KMS-11 (cell line): ENCODE measurements around the gene METTL1.

Experiments used
- H2AFZ ChIP-seq: fragments of 200-600 bp; sonication (generic); 2 replicates; pipeline ENCODE4 v1.6.1; 2016; ENCODE audit warnings: antibody characterized with exemption, mixed run types, low read depth
- H3K27ac ChIP-seq: fragments of 200-600 bp; sonication (generic); 2 replicates; pipeline ENCODE4 v1.6.1; 2016; ENCODE audit warnings: mild to moderate bottlenecking, mixed run types
- H3K27me3 ChIP-seq: fragments of 200-600 bp; sonication (generic); 2 replicates; pipeline ENCODE4 v1.6.1; 2017; ENCODE audit warnings: mild to moderate bottlenecking, low read depth, mixed run types, moderate library complexity; ENCODE audit not compliant: insufficient read depth
- H3K36me3 ChIP-seq: fragments of 200-600 bp; sonication (generic); 2 replicates; pipeline ENCODE4 v1.6.1; 2017; ENCODE audit warnings: mild to moderate bottlenecking, mixed run types; ENCODE audit not compliant: insufficient read depth
- H3K4me1 ChIP-seq: fragments of 200-600 bp; sonication (generic); 2 replicates; pipeline ENCODE4 v1.6.1; 2016; ENCODE audit warnings: mild to moderate bottlenecking, low read depth, mixed run types; ENCODE audit not compliant: poor library complexity, severe bottlenecking
- H3K4me2 ChIP-seq: fragments of 200-600 bp; sonication (generic); 2 replicates; pipeline ENCODE4 v1.7.0; 2016; ENCODE audit warnings: mild to moderate bottlenecking, mixed run types
- H3K4me3 ChIP-seq: fragments of 200-600 bp; sonication (generic); IDR thresholded peaks from 2 replicates; pipeline ENCODE4 v1.6.1; 2017; ENCODE audit warnings: low read depth, low read length, mixed read lengths; ENCODE audit not compliant: insufficient read depth
- H3K79me2 ChIP-seq: fragments of 200-600 bp; sonication (generic); 2 replicates; pipeline ENCODE4 v1.6.1; 2016; ENCODE audit warnings: low read depth, mixed run types; ENCODE audit not compliant: insufficient read depth
- H3K9ac ChIP-seq: fragments of 200-600 bp; sonication (generic); 2 replicates; pipeline ENCODE4 v1.6.1; 2016; ENCODE audit warnings: mild to moderate bottlenecking, mixed run types
- H4K20me1 ChIP-seq: fragments of 200-600 bp; sonication (generic); 2 replicates; pipeline ENCODE4 v1.6.1; 2016; ENCODE audit warnings: mild to moderate bottlenecking, mixed run types; ENCODE audit not compliant: insufficient read depth
- CTCF ChIP-seq: fragments of 200-600 bp; sonication (generic); conservative IDR thresholded peaks from 2 replicates; pipeline ENCODE4 v1.6.1; 2017; ENCODE audit warnings: low read depth, mild to moderate bottlenecking, antibody characterized with exemption, low read length, moderate library complexity, mixed read lengths

The METTL1 gene

GRCh38 chr12:57813111-57813970 is 41.4 kb upstream of the METTL1 start:
- no peaks in the 10 kb centered on the region for H3K36me3 ChIP-seq
- H3K9ac ChIP-seq, result no peak overlapping the region
- H2AFZ ChIP-seq, result no peak overlapping the region

GRCh38 chr12:57811028-57811755 is 39.3 kb upstream of the METTL1 start:
- H3K9ac ChIP-seq, result no peak overlapping the region
- H3K36me3 ChIP-seq, result no peaks in the 10 kb centered on the region
- H3K79me2 ChIP-seq, result no peaks in the 10 kb centered on the region
- H2AFZ ChIP-seq, result no peak overlapping the region
- no peaks in the 10 kb centered on the region for H4K20me1 ChIP-seq
- no peak overlapping the region for H3K4me2 ChIP-seq
- TF ChIP-seq CTCF, result no peak
- no peaks in the 10 kb centered on the region for H3K27me3 ChIP-seq
- no peak overlapping the region for H3K27ac ChIP-seq
- H3K4me3 ChIP-seq, result no peak overlapping the region
- no peaks in the 10 kb centered on the region for H3K4me1 ChIP-seq

More at GRCh38 chr12:57813111-57813970, 41.4 kb upstream of the METTL1 start:
- no peaks in the 10 kb centered on the region for H3K27me3 ChIP-seq
- H4K20me1 ChIP-seq, result no peaks in the 10 kb centered on the region
- H3K27ac ChIP-seq, result no peak overlapping the region
- no peak overlapping the region for H3K4me2 ChIP-seq
- H3K79me2 ChIP-seq, result no peaks in the 10 kb centered on the region
- no peaks in the 10 kb centered on the region for H3K4me1 ChIP-seq
- TF ChIP-seq CTCF, result no peak
- H3K4me3 ChIP-seq, result no peak overlapping the region

DNA sequence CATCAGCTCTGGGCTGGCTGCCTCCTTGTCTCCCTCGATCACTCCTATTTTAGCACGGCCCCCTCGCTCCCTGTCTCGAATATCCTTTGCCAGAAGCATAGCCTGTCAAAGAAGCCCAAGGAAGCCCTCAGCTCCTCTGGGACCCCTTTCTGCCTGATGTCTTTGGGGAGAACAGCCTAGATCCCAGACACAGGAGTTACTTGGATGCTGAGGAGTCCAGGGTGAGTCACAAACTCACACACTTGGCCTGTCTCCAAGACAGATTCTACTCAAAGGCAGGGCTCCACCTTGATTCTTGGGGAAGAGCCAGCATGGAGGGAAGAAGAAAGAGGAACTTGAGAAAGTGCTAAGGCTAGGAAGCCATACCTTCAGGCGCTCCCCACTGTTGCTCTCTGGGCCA is 38.5 kb upstream of the METTL1 start:
- Histone ChIP-seq H3K36me3 (no peaks in the 10 kb centered on the region), H3K4me1 (no peaks in the 10 kb centered on the region), H3K79me2 (no peaks in the 10 kb centered on the region), H3K27ac (no peak overlapping the region), H3K4me3 (no peak overlapping the region), H3K27me3 (no peaks in the 10 kb centered on the region), H4K20me1 (no peaks in the 10 kb centered on the region), H2AFZ (no peak overlapping the region), H3K9ac (no peak overlapping the region), H3K4me2 (no peak overlapping the region)
- no peak for TF ChIP-seq CTCF

- H3K27ac ChIP-seq, result no peak overlapping the region
- H3K27me3 ChIP-seq, result no peaks in the 10 kb centered on the region
- TF ChIP-seq CTCF, result no peak
- no peak overlapping the region for H3K4me3 ChIP-seq
- no peak overlapping the region for H3K4me2 ChIP-seq
- H2AFZ ChIP-seq, result no peak overlapping the region
- H3K36me3 ChIP-seq, result no peaks in the 10 kb centered on the region
- no peak overlapping the region for H3K9ac ChIP-seq
- no peaks in the 10 kb centered on the region for H4K20me1 ChIP-seq
- H3K79me2 ChIP-seq, result no peaks in the 10 kb centered on the region
- H3K4me1 ChIP-seq, result no peaks in the 10 kb centered on the region
These were observed 37.5 kb upstream of the METTL1 start for GRCh38 chr12:57809425-57809824.
